Astrocyte of the spinal cord (primary cell): Measurements from ENCODE around the gene PLEK.
A peak's percentile ranks its signal among the peaks of the same experiment; 100 is the strongest.
"Not testable (repeated sequence)": the region's sequence is repeated elsewhere in the genome, so short reads cannot be mapped to it uniquely, and the experiment has no call there.

Experiments
- DNase-seq: peaks from one replicate; pipeline ENCODE4 v3.0.0; 2011; ENCODE audit warnings: low read depth, low spot score
- H3K4me3 ChIP-seq: 2 replicates; pipeline ENCODE4 v1.5.1; 2011; ENCODE audit warnings: low read depth, mild to moderate bottlenecking, low read length, moderate library complexity
- CTCF ChIP-seq: IDR thresholded peaks from 2 replicates; pipeline ENCODE4 v1.5.1; 2012; ENCODE audit warnings: low read depth, mild to moderate bottlenecking, low read length, inconsistent platforms
- in situ Hi-C: cut with HindIII; loops from 2 replicates; pipeline ENCODE4 v1.10.0; 2017; ENCODE audit warnings: low sequenced_read_pairs

The PLEK gene

GRCh38 chr2:68441179-68441993, 76.3 kb downstream of the PLEK start:
- TF ChIP-seq CTCF, result peak; percentile 80
- in situ Hi-C loops, result no loop called here
- peak; percentile 85 for DNase-seq
- H3K4me3 ChIP-seq, result no peak overlapping the region

- TF ChIP-seq CTCF, result no peak
- no peak overlapping the region for H3K4me3 ChIP-seq
- DNase-seq, result no peak
- in situ Hi-C loops, result no loop called here
Measured at GRCh38 chr2:68441994-68442322, 76.9 kb downstream of the PLEK start.

GRCh38 chr2:68446425-68446824, 81.3 kb downstream of the PLEK start:
- DNase-seq, H3K4me3 ChIP-seq, in situ Hi-C loops: not testable (repeated sequence)
